Stomach (tissue), 9 donors: ENCODE measurements around the gene GATM. TPM values are rescaled to one million over a fixed set of nuclear protein-coding genes. Genes with fewer than 3 reads are reported as not detected.

Source experiments
- DNase-seq, 2 donors: peaks; one replicate each; pipeline versions ENCODE4 v3.0.0 to v3.0.0-alpha.2; 2013 to 2019
- H3K27ac ChIP-seq, 5 donors: fragments of 200-600 bp in 4 of 5; sonication (generic) in 4 of 5; one replicate each; pipeline ENCODE4 v1.5.1; 2013 to 2019; ENCODE audit warnings: mild to moderate bottlenecking in 1 of 5, moderate library complexity in 1 of 5
- H3K27me3 ChIP-seq, 3 donors: fragments of 200-600 bp; sonication (generic); one replicate each; pipeline ENCODE4 v1.5.1; 2017 to 2019; ENCODE audit warnings: mixed run types in 1 of 3
- H3K36me3 ChIP-seq, 4 donors: fragments of 200-600 bp; sonication (generic); 1 replicate in 3 of 4; 2 replicates in 1 of 4; pipeline ENCODE4 v1.5.1; 2016 to 2019
- H3K4me1 ChIP-seq, 4 donors: fragments of 200-600 bp; sonication (generic); one replicate each; pipeline ENCODE4 v1.5.1; 2016 to 2019
- H3K4me3 ChIP-seq, 4 donors: fragments of 200-600 bp; sonication (generic) in 3 of 4; one replicate each; pipeline ENCODE4 v1.5.1; 2016 to 2019; ENCODE audit warnings: mild to moderate bottlenecking in 1 of 4
- H3K9me3 ChIP-seq, 4 donors: fragments of 200-600 bp; sonication (generic); one replicate each; pipeline ENCODE4 v1.5.1; 2016 to 2019
- EP300 ChIP-seq: sonication (generic); formaldehyde crosslinking; IDR thresholded peaks from one replicate; pipeline ENCODE4 v1.6.1; 2017; ENCODE audit warnings: antibody characterized with exemption
- POLR2A ChIP-seq, 4 donors: fragments of 450-650 bp; IDR thresholded peaks; one replicate each; pipeline ENCODE4 v1.6.1; 2016; ENCODE audit warnings: antibody characterized with exemption in 4 of 4, control low read depth in 2 of 4, mild to moderate bottlenecking in 1 of 4, moderate library complexity in 1 of 4
- POLR2AphosphoS5 ChIP-seq, 3 donors: sonication (generic); formaldehyde crosslinking; IDR thresholded peaks; one replicate each; pipeline ENCODE4 v1.6.1; 2016; ENCODE audit warnings: antibody characterized with exemption in 3 of 3
- WGBS, 5 donors: extraction: QIAGEN DNeasy Blood & Tissue Kit in 3 of 5; methylation state at CpG; one replicate each; pipeline versions ENCODE4 v1.1.5 to v1.1.7; 2013 to 2018; 5-methylcytosine and 5-hydroxymethylcytosine counted together
- intact Hi-C: fragments of 100-400 bp; cut with DNase I; formaldehyde crosslinking; loops from one replicate; pipeline ENCODE4 v1.15.1; 2023; ENCODE audit warnings: low total_unique reads
- polyA plus RNA-seq, 3 donors: library from polyadenylated mRNA; stranded (reverse); fragments of 200-250 nt; gene quantifications; one replicate each; pipeline ENCODE4 v1.2.3, GENCODE V29; 2013
- total RNA-seq, 5 donors: library from RNA; depleted of rRNA; stranded (reverse); fragments of >200 nt; gene quantifications; one replicate each; pipeline versions ENCODE4 v1.1.0 to v1.2.3, GENCODE V29; 2014 to 2016
- TF ChIP-seq, protein P1 (sequence below), 7 experiments: fragments of 450-650 bp in 4 of 7; fragments of 200-600 bp in 3 of 7; sonication (generic) in 3 of 7; IDR thresholded peaks; one replicate each; pipeline ENCODE4 v1.5.1; 2016 to 2019; ENCODE audit warnings: antibody characterized with exemption in 7 of 7, control low read depth in 2 of 7, mild to moderate bottlenecking in 1 of 7
- donor health status: healthy with polysubstance abuse.
- donor health status: Bipolar disorder and iron deficiency.
- donor health status: healthy.

Gene GATM
- total and polyA plus RNA-seq, 8 donors: 22.6 to 110 (median 53.1) TPM

DNA sequence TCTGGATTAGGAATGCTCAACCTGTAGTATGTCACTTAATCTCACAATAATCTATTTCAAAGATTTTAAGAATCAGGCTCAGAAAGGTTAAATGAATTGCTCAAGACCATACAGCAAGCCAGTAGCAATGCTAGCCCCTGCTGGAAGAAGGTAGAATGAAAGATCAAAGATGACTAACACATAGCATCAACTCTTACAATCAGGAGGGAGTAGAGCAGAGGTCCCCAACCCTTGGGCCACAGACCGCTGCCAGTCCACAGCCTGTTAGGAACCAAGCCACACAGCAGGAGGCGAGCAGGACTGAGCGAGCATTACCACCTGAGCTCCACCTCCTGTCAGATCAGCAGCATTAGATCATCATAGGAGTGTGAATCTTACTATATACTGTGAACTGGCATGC lies 15.5 kb upstream of the GATM start:
- Histone ChIP-seq H3K4me3 (no peak overlapping the region), H3K4me1 (peaks cover 0 to 11% (median 2%) of the 10 kb centered on the region in 4 donors), H3K27ac (no peak overlapping the region), H3K27me3 (peaks cover 0 to 4% (median 0%) of the 10 kb centered on the region in 3 donors), H3K36me3 (no peaks in the 10 kb centered on the region), H3K9me3 (no peaks in the 10 kb centered on the region)
- WGBS, 5 donors: 52 to 79% (median 69%) methylated on average over 2 to 3 of the region's 3 CpGs
- no peak for TF ChIP-seq POLR2A (IDR thresholded peaks at IDR 0.05)
- TF ChIP-seq POLR2AphosphoS5 (IDR thresholded peaks at IDR 0.05): no peak
- TF ChIP-seq, protein P1, sequence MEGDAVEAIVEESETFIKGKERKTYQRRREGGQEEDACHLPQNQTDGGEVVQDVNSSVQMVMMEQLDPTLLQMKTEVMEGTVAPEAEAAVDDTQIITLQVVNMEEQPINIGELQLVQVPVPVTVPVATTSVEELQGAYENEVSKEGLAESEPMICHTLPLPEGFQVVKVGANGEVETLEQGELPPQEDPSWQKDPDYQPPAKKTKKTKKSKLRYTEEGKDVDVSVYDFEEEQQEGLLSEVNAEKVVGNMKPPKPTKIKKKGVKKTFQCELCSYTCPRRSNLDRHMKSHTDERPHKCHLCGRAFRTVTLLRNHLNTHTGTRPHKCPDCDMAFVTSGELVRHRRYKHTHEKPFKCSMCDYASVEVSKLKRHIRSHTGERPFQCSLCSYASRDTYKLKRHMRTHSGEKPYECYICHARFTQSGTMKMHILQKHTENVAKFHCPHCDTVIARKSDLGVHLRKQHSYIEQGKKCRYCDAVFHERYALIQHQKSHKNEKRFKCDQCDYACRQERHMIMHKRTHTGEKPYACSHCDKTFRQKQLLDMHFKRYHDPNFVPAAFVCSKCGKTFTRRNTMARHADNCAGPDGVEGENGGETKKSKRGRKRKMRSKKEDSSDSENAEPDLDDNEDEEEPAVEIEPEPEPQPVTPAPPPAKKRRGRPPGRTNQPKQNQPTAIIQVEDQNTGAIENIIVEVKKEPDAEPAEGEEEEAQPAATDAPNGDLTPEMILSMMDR (IDR thresholded peaks at IDR 0.05): peak in 1 of 7 experiments; percentile 32
- no peak for TF ChIP-seq EP300
- intact Hi-C loops: loop anchor here (10.0 kb wide), 1 partner anchor 89 kb away; no protein-coding TSS in a partner anchor
- peak in 1 of 2 donors; percentile 31 for DNase-seq

DNA sequence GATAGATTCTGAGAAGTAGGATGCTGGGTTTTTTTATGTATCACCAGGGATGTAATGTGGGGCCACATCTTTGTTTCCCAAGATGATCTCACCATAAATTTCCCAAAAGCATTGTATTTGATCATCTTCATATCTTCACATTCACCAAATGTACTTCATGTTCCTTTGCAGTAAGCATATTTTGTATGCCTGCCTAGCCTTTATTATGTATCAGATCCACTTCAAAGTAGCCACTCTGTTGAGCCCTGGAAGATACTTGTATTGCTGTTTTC lies 14.2 kb upstream of the GATM start:
- DNase-seq: no peak
- no peak overlapping the region for H3K27ac ChIP-seq
- peaks cover 0 to 15% (median 4%) of the 10 kb centered on the region in 4 donors for H3K4me1 ChIP-seq
- TF ChIP-seq POLR2A (IDR thresholded peaks at IDR 0.05): no peak
- TF ChIP-seq, protein P1 (IDR thresholded peaks at IDR 0.05): no peak
- no peaks in the 10 kb centered on the region for H3K9me3 ChIP-seq
- intact Hi-C loops: loop anchor here (10.0 kb wide), 1 partner anchor 88 kb away; no protein-coding TSS in a partner anchor
- H3K4me3 ChIP-seq: no peak overlapping the region
- H3K27me3 ChIP-seq: peaks cover 0 to 4% (median 0%) of the 10 kb centered on the region in 3 donors
- H3K36me3 ChIP-seq: no peaks in the 10 kb centered on the region

DNA sequence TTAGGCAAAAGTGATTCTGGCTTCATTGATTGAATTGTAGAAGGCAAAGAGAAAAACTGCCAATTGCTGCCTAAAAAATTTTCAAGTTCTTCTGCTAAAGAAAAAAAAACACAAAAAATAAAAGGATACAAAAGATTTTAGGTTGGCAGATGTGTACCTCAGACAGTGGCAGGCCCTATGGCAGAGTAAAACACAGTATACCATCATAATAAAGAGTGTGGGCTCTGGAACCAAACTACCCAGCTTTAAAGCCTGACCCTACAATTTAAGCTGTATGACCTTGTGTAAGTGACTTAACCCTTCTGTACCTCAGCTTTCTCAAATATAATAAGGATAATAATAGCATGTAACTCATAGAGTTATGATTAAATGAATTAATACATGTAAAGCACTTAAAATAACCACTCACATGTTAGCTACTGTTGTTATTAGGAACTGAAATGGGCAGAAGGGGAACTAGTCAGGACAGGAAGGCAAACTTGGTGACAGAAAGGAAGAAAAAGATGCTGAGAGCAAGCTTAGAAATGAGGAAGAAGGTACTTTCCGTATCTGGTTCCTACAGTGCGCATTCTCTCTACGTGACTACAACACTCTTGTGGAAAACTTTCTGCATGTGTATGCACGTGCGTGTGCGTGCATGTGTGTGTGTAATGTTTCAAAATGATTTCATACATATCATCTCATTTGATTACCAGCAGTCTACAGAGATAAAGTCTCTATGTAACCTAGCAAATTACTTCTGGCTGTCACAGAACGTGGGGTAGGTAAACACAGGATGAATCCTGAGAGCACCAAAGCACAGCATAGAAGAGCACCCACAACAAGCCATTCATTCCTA lies 13.6 kb upstream of the GATM start:
- WGBS, 5 donors: 62 to 72% (median 65%) methylated on average over 7 of the region's 7 CpGs
- no peaks in the 10 kb centered on the region for H3K36me3 ChIP-seq
- peaks cover 0 to 4% (median 0%) of the 10 kb centered on the region in 3 donors for H3K27me3 ChIP-seq
- TF ChIP-seq POLR2AphosphoS5 (IDR thresholded peaks at IDR 0.05): no peak
- TF ChIP-seq, protein P1 (IDR thresholded peaks at IDR 0.05): no peak
- no peak for TF ChIP-seq POLR2A (IDR thresholded peaks at IDR 0.05)
- TF ChIP-seq EP300: no peak
- intact Hi-C loops: loop anchor here (10.0 kb wide), 1 partner anchor 87 kb away; no protein-coding TSS in a partner anchor
- H3K4me3 ChIP-seq: no peak overlapping the region
- peaks cover 0 to 20% (median 7%) of the 10 kb centered on the region in 4 donors for H3K4me1 ChIP-seq
- DNase-seq: peak in 1 of 2 donors; percentile 35
- no peak overlapping the region for H3K27ac ChIP-seq
- no peaks in the 10 kb centered on the region for H3K9me3 ChIP-seq

DNA sequence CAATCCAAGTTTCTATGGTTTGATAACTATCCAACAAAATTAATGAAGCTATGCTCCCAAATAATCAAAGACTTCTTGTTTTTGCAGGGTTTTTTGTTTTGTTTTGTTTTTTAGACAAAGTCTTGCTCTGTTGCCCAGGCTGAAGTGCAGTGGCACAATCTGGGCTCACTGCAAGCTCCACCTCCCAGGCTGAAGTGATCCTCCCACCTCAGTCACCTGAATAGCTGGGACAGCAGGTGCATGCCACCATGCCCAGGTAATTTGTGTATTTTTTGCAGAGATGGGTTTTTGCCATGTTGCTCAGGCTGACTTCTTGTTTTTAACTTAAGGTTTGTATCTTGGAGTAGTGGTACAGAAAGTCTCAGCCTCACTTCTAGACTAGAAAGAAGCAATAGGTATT lies 11.0 kb upstream of the GATM start:
- Histone ChIP-seq H3K4me3 (no peak overlapping the region), H3K36me3 (no peaks in the 10 kb centered on the region), H3K4me1 (peaks cover 0 to 21% (median 10%) of the 10 kb centered on the region in 4 donors), H3K9me3 (no peaks in the 10 kb centered on the region), H3K27me3 (no peaks in the 10 kb centered on the region), H3K27ac (no peak overlapping the region)
- intact Hi-C loops: no loop called here
- TF ChIP-seq POLR2AphosphoS5 (IDR thresholded peaks at IDR 0.05) (no peak), POLR2A (IDR thresholded peaks at IDR 0.05) (no peak), EP300 (no peak)
- TF ChIP-seq, protein P1 (IDR thresholded peaks at IDR 0.05): no peak
- DNase-seq: no peak
